ENCODE results near the gene MFSD12. TPM values are rescaled to one million over a fixed set of nuclear protein-coding genes. Genes with fewer than 3 reads are reported as not detected.

Gene MFSD12
- total and polyA plus RNA-seq, 4 donors: 9.4 to 43.6 (median 24.6) TPM

GRCh38 chr19:3573162-3573857 is 15.9 kb upstream of the MFSD12 start:
- Histone ChIP-seq H3K27me3 (ENCODE audit: control insufficient read depth in 4 of 4, insufficient read depth in 4 of 4, low read length in 3 of 4) (no peaks in the 10 kb centered on the region), H3K9me3 (ENCODE audit: control insufficient read depth in 4 of 4, low read length in 3 of 4) (no peaks in the 10 kb centered on the region), H3K27ac (ENCODE audit: low read depth in 1 of 2, low read length in 2 of 2) (peak overlapping the region; percentile 28 to 35), H3K4me3 (ENCODE audit: low read depth in 1 of 3, low read length in 3 of 3) (peak overlapping the region; percentile 66 to 94 (median 80)), H3K9ac (ENCODE audit: low read depth in 1 of 2, low read length in 2 of 2) (peak overlapping the region; percentile 2 to 71), H3K36me3 (ENCODE audit: control insufficient read depth in 4 of 4, insufficient read depth in 3 of 4, low read depth in 1 of 4, low read length in 3 of 4) (peaks cover 0 to 2% (median 0%) of the 10 kb centered on the region in 4 donors), H3K4me1 (ENCODE audit: control insufficient read depth in 4 of 4, insufficient read depth in 4 of 4, low read length in 3 of 4) (peaks cover 3 to 13% (median 9%) of the 10 kb centered on the region in 4 donors)
- WGBS: 3% methylated on average over 60 of the region's 60 CpGs
- no peak for DNase-seq (ENCODE audit: low spot score)
- TF ChIP-seq NR2F2 (IDR thresholded peaks at IDR 0.05): no peak
- TF ChIP-seq GABPA (IDR thresholded peaks at IDR 0.05 in 1 of 2, conservative IDR thresholded peaks at IDR 0.05 in 1 of 2): no peak
- TF ChIP-seq RAD21 (IDR thresholded peaks at IDR 0.05): no peak
- TF ChIP-seq YY1 (IDR thresholded peaks at IDR 0.05): no peak
- no peak for TF ChIP-seq HNF4A (conservative IDR thresholded peaks at IDR 0.05)

- Histone ChIP-seq H3K27me3 (ENCODE audit: control insufficient read depth in 4 of 4, insufficient read depth in 4 of 4, low read length in 3 of 4) (no peaks in the 10 kb centered on the region), H3K4me3 (ENCODE audit: low read depth in 1 of 3, low read length in 3 of 3) (peak within 1 kb of the TSS; percentile 66 to 94 (median 80)), H3K9me3 (ENCODE audit: control insufficient read depth in 4 of 4, low read length in 3 of 4) (no peaks in the 10 kb centered on the region), H3K4me1 (ENCODE audit: control insufficient read depth in 4 of 4, insufficient read depth in 4 of 4, low read length in 3 of 4) (peaks cover 3 to 13% (median 9%) of the 10 kb centered on the region in 4 donors), H3K9ac (ENCODE audit: low read depth in 1 of 2, low read length in 2 of 2) (peak within 1 kb of the TSS; percentile 2 to 71), H3K36me3 (ENCODE audit: control insufficient read depth in 4 of 4, insufficient read depth in 3 of 4, low read depth in 1 of 4, low read length in 3 of 4) (peaks cover 0 to 2% (median 0%) of the 10 kb centered on the region in 4 donors), H3K27ac (ENCODE audit: low read depth in 1 of 2, low read length in 2 of 2) (peak within 1 kb of the TSS; percentile 28 to 35)
- under 1% methylated on average over 30 of the region's 30 CpGs for WGBS
- TF ChIP-seq YY1 (IDR thresholded peaks at IDR 0.05) (no peak), FOXA2 (IDR thresholded peaks at IDR 0.05) (no peak), FOXA1 (IDR thresholded peaks at IDR 0.05) (no peak)
- TF ChIP-seq, protein P1, sequence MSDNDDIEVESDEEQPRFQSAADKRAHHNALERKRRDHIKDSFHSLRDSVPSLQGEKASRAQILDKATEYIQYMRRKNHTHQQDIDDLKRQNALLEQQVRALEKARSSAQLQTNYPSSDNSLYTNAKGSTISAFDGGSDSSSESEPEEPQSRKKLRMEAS (IDR thresholded peaks at IDR 0.05): no peak
- DNase-seq (ENCODE audit: low spot score): no peak
Measured at GRCh38 chr19:3572855-3573161, 15.4 kb upstream of the MFSD12 start, which contains the start of gene HMG20B. Gene HMG20B, plus strand, starts transcription at chr19:3572944. Its CDS starts 366 bp downstream, at chr19:3573310.

GRCh38 chr19:3572132-3572854 is 14.9 kb upstream of the MFSD12 start:
- no peak overlapping the region for H3K27ac ChIP-seq (ENCODE audit: low read depth in 1 of 2, low read length in 2 of 2)
- TF ChIP-seq ZBTB33 (IDR thresholded peaks at IDR 0.05) (no peak), REST (IDR thresholded peaks at IDR 0.05) (no peak), YY1 (IDR thresholded peaks at IDR 0.05) (peak; percentile 15), HNF4G (IDR thresholded peaks at IDR 0.05) (peak; percentile 11), GABPA (IDR thresholded peaks at IDR 0.05 in 1 of 2, conservative IDR thresholded peaks at IDR 0.05 in 1 of 2) (peak in 1 of 2 donors; percentile 68), EGR1 (IDR thresholded peaks at IDR 0.05; ENCODE audit: low read depth in 2 of 2) (peak; percentile 83 to 84), SP1 (IDR thresholded peaks at IDR 0.05) (peak; percentile 90), NR2F2 (IDR thresholded peaks at IDR 0.05) (no peak), TAF1 (conservative IDR thresholded peaks at IDR 0.05) (no peak), HNF4A (conservative IDR thresholded peaks at IDR 0.05) (no peak), JUND (IDR thresholded peaks at IDR 0.05) (no peak), FOXA1 (IDR thresholded peaks at IDR 0.05) (no peak), FOXA2 (IDR thresholded peaks at IDR 0.05) (no peak), CTCF (IDR thresholded peaks at IDR 0.05; ENCODE audit: low read depth, low read length, missing input control) (no peak), RAD21 (IDR thresholded peaks at IDR 0.05) (peak in 1 of 2 donors; percentile 37)
- TF ChIP-seq, protein P1 (IDR thresholded peaks at IDR 0.05): peak; percentile 67
- TF ChIP-seq, protein P2, sequence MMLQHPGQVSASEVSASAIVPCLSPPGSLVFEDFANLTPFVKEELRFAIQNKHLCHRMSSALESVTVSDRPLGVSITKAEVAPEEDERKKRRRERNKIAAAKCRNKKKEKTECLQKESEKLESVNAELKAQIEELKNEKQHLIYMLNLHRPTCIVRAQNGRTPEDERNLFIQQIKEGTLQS (IDR thresholded peaks at IDR 0.05): no peak

More at GRCh38 chr19:3572132-3572854, 14.9 kb upstream of the MFSD12 start:
- H3K9ac ChIP-seq (ENCODE audit: low read depth in 1 of 2, low read length in 2 of 2): no peak overlapping the region
- peak overlapping the region in 2 of 3 donors; percentile 4 to 94 for H3K4me3 ChIP-seq (ENCODE audit: low read depth in 1 of 3, low read length in 3 of 3)
- peaks cover 3 to 13% (median 9%) of the 10 kb centered on the region in 4 donors for H3K4me1 ChIP-seq (ENCODE audit: control insufficient read depth in 4 of 4, insufficient read depth in 4 of 4, low read length in 3 of 4)
- no peaks in the 10 kb centered on the region for H3K27me3 ChIP-seq (ENCODE audit: control insufficient read depth in 4 of 4, insufficient read depth in 4 of 4, low read length in 3 of 4)
- H3K36me3 ChIP-seq (ENCODE audit: control insufficient read depth in 4 of 4, insufficient read depth in 3 of 4, low read depth in 1 of 4, low read length in 3 of 4): peaks cover 0 to 2% (median 0%) of the 10 kb centered on the region in 4 donors
- H3K9me3 ChIP-seq (ENCODE audit: control insufficient read depth in 4 of 4, low read length in 3 of 4): no peaks in the 10 kb centered on the region
- peak; percentile 99 for DNase-seq (ENCODE audit: low spot score)
- WGBS: 4% methylated on average over 48 of the region's 48 CpGs

Measured in liver (tissue), 9 donors.